ENCODE results near the gene STOM. TPM values are rescaled to one million over a fixed set of nuclear protein-coding genes. Genes with fewer than 3 reads are reported as not detected.

STOM gene
- total and polyA plus RNA-seq, 2 donors (not counting 1 experiment from before 2014, with no cell fraction given) = 2.7 to 6.1 TPM

DNA sequence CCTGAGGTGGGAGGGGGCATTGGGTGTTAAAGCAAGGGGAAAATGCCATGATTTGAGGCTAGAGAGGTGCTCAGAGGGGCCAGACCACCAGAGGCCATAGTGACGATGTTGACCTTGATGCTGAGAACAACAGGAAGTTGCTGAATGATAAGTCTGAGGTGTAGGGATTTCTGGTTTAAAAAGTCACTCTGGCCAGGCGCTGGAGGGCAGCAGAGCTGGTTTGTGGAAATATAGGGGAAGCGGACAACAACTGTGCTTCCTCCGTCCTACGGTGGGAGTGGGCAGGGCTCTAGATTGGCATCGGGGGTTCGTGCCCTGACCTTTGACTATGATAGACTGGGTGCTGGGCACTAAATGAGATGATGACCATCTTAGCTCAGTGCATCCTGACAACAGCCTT, 44.7 kb downstream of the STOM start:
- Histone ChIP-seq H3K36me3 (replicated peaks in 1 of 2; ENCODE audit: control extremely low read depth in 1 of 2, control insufficient read depth in 1 of 2, extremely low read depth in 1 of 2, insufficient read depth in 2 of 2, low read length in 1 of 2) (peaks cover 8 to 58% of the 10 kb centered on the region in 2 experiments), H3K4me1 (ENCODE audit: control insufficient read depth in 2 of 2, insufficient read depth in 2 of 2, low read length in 2 of 2) (no peaks in the 10 kb centered on the region), H3K4me3 (ENCODE audit: control extremely low read depth in 1 of 5, extremely low read depth in 1 of 5, insufficient read depth in 1 of 5, low read depth in 2 of 5, low read length in 4 of 5) (no peak overlapping the region), H3K9ac (ENCODE audit: low read length) (no peak overlapping the region), H4K20me1 (ENCODE audit: control insufficient read depth, insufficient read depth, low read length, poor library complexity, severe bottlenecking) (no peaks in the 10 kb centered on the region), H3K27ac (ENCODE audit: low read length in 2 of 2) (no peak overlapping the region), H3K4me2 (replicated peaks; ENCODE audit: low read depth, low read length, poor library complexity, severe bottlenecking) (no peak overlapping the region), H3K9me3 (ENCODE audit: control extremely low read depth in 1 of 3, control insufficient read depth in 2 of 3, insufficient read depth in 1 of 3, low read length in 2 of 3) (no peaks in the 10 kb centered on the region), H2AFZ (ENCODE audit: insufficient read depth, low read depth, low read length, poor library complexity, severe bottlenecking) (no peak overlapping the region), H3K27me3 (replicated peaks in 1 of 4; ENCODE audit: control extremely low read depth in 1 of 4, control insufficient read depth in 3 of 4, insufficient read depth in 4 of 4, low read length in 3 of 4) (no peaks in the 10 kb centered on the region), H3K79me2 (ENCODE audit: control insufficient read depth, insufficient read depth, low read length) (no peaks in the 10 kb centered on the region)
- 98% methylated on average over 7 of the region's 7 CpGs for WGBS (ENCODE audit: insufficient coverage)
- no peak for ATAC-seq (ENCODE audit: low read depth)
- POLR2A ChIA-PET = no interaction called here
- DNase-seq = no peak
- no peaks in the 10 kb centered on the region for H3K27me3 Mint-ChIP-seq
- H3K27ac Mint-ChIP-seq = no peak overlapping the region
- no peak overlapping the region for H3K4me3 Mint-ChIP-seq
- TF ChIP-seq EZH2 (IDR thresholded peaks at IDR 0.05; ENCODE audit: borderline replicate concordance, insufficient read depth, low read depth, low read length, poor library complexity, severe bottlenecking) = no peak
- TF ChIP-seq, protein P1, sequence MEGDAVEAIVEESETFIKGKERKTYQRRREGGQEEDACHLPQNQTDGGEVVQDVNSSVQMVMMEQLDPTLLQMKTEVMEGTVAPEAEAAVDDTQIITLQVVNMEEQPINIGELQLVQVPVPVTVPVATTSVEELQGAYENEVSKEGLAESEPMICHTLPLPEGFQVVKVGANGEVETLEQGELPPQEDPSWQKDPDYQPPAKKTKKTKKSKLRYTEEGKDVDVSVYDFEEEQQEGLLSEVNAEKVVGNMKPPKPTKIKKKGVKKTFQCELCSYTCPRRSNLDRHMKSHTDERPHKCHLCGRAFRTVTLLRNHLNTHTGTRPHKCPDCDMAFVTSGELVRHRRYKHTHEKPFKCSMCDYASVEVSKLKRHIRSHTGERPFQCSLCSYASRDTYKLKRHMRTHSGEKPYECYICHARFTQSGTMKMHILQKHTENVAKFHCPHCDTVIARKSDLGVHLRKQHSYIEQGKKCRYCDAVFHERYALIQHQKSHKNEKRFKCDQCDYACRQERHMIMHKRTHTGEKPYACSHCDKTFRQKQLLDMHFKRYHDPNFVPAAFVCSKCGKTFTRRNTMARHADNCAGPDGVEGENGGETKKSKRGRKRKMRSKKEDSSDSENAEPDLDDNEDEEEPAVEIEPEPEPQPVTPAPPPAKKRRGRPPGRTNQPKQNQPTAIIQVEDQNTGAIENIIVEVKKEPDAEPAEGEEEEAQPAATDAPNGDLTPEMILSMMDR (IDR thresholded peaks at IDR 0.05) = no peak
- H3K9me3 Mint-ChIP-seq (ENCODE audit: insufficient read depth) = no peaks in the 10 kb centered on the region
- H3K4me1 Mint-ChIP-seq = no peaks in the 10 kb centered on the region
- intact Hi-C loops (cut with micrococcal nuclease) = no loop called here
- CTCF ChIA-PET = interaction anchor here (4.3 kb wide), 1 partner anchor 74 kb away, joined by 23 read pairs; no protein-coding TSS in a partner anchor

DNA sequence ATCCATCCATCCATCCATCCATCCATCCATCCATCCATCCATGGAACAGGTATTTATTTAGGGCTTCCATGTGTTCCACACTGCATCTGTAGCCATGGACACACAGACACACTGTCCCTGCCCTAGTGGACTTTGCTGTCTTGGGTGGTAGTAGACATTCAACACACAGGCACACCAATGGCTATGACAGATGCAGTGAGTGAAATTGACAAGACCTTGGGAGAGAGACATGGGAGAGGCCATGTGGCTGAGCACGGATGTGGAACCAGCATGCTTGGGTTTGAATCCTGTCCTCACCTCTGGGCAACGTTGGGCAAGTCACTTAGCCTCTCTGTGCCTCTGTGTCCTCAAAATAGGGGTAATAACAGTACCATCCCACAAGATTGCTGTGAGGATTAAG, 45.3 kb downstream of the STOM start:
- Histone ChIP-seq H3K4me1 (ENCODE audit: control insufficient read depth in 2 of 2, insufficient read depth in 2 of 2, low read length in 2 of 2) (no peaks in the 10 kb centered on the region), H3K9ac (ENCODE audit: low read length) (no peak overlapping the region), H2AFZ (ENCODE audit: insufficient read depth, low read depth, low read length, poor library complexity, severe bottlenecking) (no peak overlapping the region), H3K27me3 (replicated peaks in 1 of 4; ENCODE audit: control extremely low read depth in 1 of 4, control insufficient read depth in 3 of 4, insufficient read depth in 4 of 4, low read length in 3 of 4) (no peaks in the 10 kb centered on the region), H3K36me3 (replicated peaks in 1 of 2; ENCODE audit: control extremely low read depth in 1 of 2, control insufficient read depth in 1 of 2, extremely low read depth in 1 of 2, insufficient read depth in 2 of 2, low read length in 1 of 2) (peaks cover 8 to 54% of the 10 kb centered on the region in 2 experiments), H3K4me3 (ENCODE audit: control extremely low read depth in 1 of 5, extremely low read depth in 1 of 5, insufficient read depth in 1 of 5, low read depth in 2 of 5, low read length in 4 of 5) (no peak overlapping the region), H3K9me3 (ENCODE audit: control extremely low read depth in 1 of 3, control insufficient read depth in 2 of 3, insufficient read depth in 1 of 3, low read length in 2 of 3) (no peaks in the 10 kb centered on the region), H3K27ac (ENCODE audit: low read length in 2 of 2) (no peak overlapping the region), H3K79me2 (ENCODE audit: control insufficient read depth, insufficient read depth, low read length) (no peaks in the 10 kb centered on the region), H3K4me2 (replicated peaks; ENCODE audit: low read depth, low read length, poor library complexity, severe bottlenecking) (no peak overlapping the region), H4K20me1 (ENCODE audit: control insufficient read depth, insufficient read depth, low read length, poor library complexity, severe bottlenecking) (no peaks in the 10 kb centered on the region)
- ChIA-PET CTCF (no interaction called here), POLR2A (no interaction called here)
- intact Hi-C loops (cut with micrococcal nuclease) = loop anchor here (5.0 kb wide), 2 partner anchors 43 to 112 kb away; no protein-coding TSS in a partner anchor
- ATAC-seq (ENCODE audit: low read depth) (no peak), DNase-seq (no peak)
- no peaks in the 10 kb centered on the region for H3K27me3 Mint-ChIP-seq
- H3K9me3 Mint-ChIP-seq (ENCODE audit: insufficient read depth) = no peaks in the 10 kb centered on the region
- H3K4me1 Mint-ChIP-seq = no peaks in the 10 kb centered on the region
- 92% methylated on average over 1 of the region's 2 CpGs for WGBS (ENCODE audit: insufficient coverage)
- no peak overlapping the region for H3K4me3 Mint-ChIP-seq
- TF ChIP-seq, protein P1 (IDR thresholded peaks at IDR 0.05) = no peak
- no peak for TF ChIP-seq EZH2 (IDR thresholded peaks at IDR 0.05; ENCODE audit: borderline replicate concordance, insufficient read depth, low read depth, low read length, poor library complexity, severe bottlenecking)
- H3K27ac Mint-ChIP-seq = no peak overlapping the region

Measured in B cell (primary cell).